SK-N-SH (cell line): Measurements from ENCODE around the gene ABCG5. TPM values are rescaled to one million over a fixed set of nuclear protein-coding genes. Genes with fewer than 3 reads are reported as not detected.

Source experiments
- CTCF ChIA-PET: fragments of 300-600, 350-600 bp; formaldehyde crosslinking; extraction: SDS; loops from one replicate; lab custom pipeline; 2021; lab: Yijun Ruan, JAX
- POLR2A ChIA-PET: fragments of 350-600 bp; sonication (Branson Sonifier 250); formaldehyde crosslinking; extraction: SDS; loops from one replicate; lab custom pipeline; 2020; ENCODE audit warnings: antibody characterized with exemption, inconsistent platforms; lab: Yijun Ruan, JAX
- DNase-seq: peaks from one replicate; pipeline ENCODE4 v3.0.0; 2012
- H2AFZ ChIP-seq: fragments of 200-600 bp; sonication (generic); 2 replicates; pipeline ENCODE4 v1.8.1; 2016; ENCODE audit warnings: antibody characterized with exemption, mild to moderate bottlenecking, low read depth
- H3F3A ChIP-seq: fragments of 200-600 bp; sonication (generic); replicated peaks from 2 replicates; pipeline ENCODE3; 2016; ENCODE audit warnings: antibody characterized with exemption, mild to moderate bottlenecking; ENCODE audit not compliant: insufficient read depth
- H3K27ac ChIP-seq, 2 experiments: fragments of 200-500 bp in 1 of 2; fragments of 200-600 bp in 1 of 2; sonication (Bioruptor generic) in 1 of 2; sonication (generic), shearing (Covaris generic) in 1 of 2; 2 replicates each; pipeline versions ENCODE4 v1.5.1 to v1.6.1; 2014 to 2016; ENCODE audit warnings: low read depth in 2 of 2, inconsistent platforms in 1 of 2, low read length in 1 of 2, mild to moderate bottlenecking in 1 of 2, mixed read lengths in 1 of 2
- H3K27me3 ChIP-seq: fragments of 200-600 bp; sonication (generic), shearing (Covaris generic); 2 replicates; pipeline ENCODE4 v1.6.1; 2016; ENCODE audit warnings: mixed run types; ENCODE audit not compliant: insufficient read depth
- H3K36me3 ChIP-seq, 2 experiments: fragments of 200-500 bp in 1 of 2; fragments of 200-600 bp in 1 of 2; sonication (Bioruptor generic) in 1 of 2; sonication (generic) in 1 of 2; replicated peaks in 1 of 2; 2 replicates each; pipeline versions ENCODE3 to v1.5.1; 2014 to 2016; ENCODE audit warnings: low read length in 1 of 2, mild to moderate bottlenecking in 1 of 2; ENCODE audit not compliant: insufficient read depth in 2 of 2, control insufficient read depth in 1 of 2
- H3K4me1 ChIP-seq, 2 experiments: fragments of 200-500 bp in 1 of 2; fragments of 200-600 bp in 1 of 2; sonication (Bioruptor generic) in 1 of 2; sonication (generic), shearing (Covaris generic) in 1 of 2; 2 replicates each; pipeline versions ENCODE4 v1.5.1 to v1.6.1; 2014 to 2016; ENCODE audit warnings: low read depth in 1 of 2, low read length in 1 of 2, mixed run types in 1 of 2; ENCODE audit not compliant: insufficient read depth in 2 of 2, control insufficient read depth in 1 of 2
- H3K4me2 ChIP-seq: fragments of 200-600 bp; sonication (generic), shearing (Covaris generic); 2 replicates; pipeline ENCODE4 v1.6.1; 2017; ENCODE audit warnings: mixed run types
- H3K4me3 ChIP-seq, 2 experiments: fragments of 200-500 bp in 1 of 2; fragments of 200-600 bp in 1 of 2; sonication (Bioruptor generic) in 1 of 2; sonication (generic), shearing (Covaris generic) in 1 of 2; 2 replicates each; pipeline versions ENCODE4 v1.5.1 to v1.8.1; 2014 to 2016; ENCODE audit warnings: low read depth in 2 of 2, inconsistent platforms in 1 of 2, low read length in 1 of 2, mild to moderate bottlenecking in 1 of 2, mixed read lengths in 1 of 2, moderate library complexity in 1 of 2
- H3K79me2 ChIP-seq: fragments of 200-600 bp; sonication (generic); 2 replicates; pipeline ENCODE4 v1.8.1; 2017; ENCODE audit warnings: mild to moderate bottlenecking; ENCODE audit not compliant: insufficient read depth
- H3K9ac ChIP-seq: fragments of 200-600 bp; sonication (generic); 2 replicates; pipeline ENCODE4 v1.6.1; 2017; ENCODE audit warnings: mixed run types
- H3K9me2 ChIP-seq: fragments of 200-600 bp; sonication (generic); 2 replicates; pipeline ENCODE4 v1.6.1; 2017; ENCODE audit warnings: mixed run types
- H3K9me3 ChIP-seq: fragments of 200-600 bp; sonication (generic); 2 replicates; pipeline ENCODE4 v1.6.1; 2017; ENCODE audit warnings: mixed run types, mild to moderate bottlenecking, moderate library complexity
- H4K20me1 ChIP-seq: fragments of 200-600 bp; sonication (generic); 2 replicates; pipeline ENCODE4 v1.6.1; 2017; ENCODE audit warnings: mild to moderate bottlenecking, mixed run types; ENCODE audit not compliant: insufficient read depth
- CHD2 ChIP-seq: fragments of 150-350 bp; IDR thresholded peaks from 2 replicates; pipeline ENCODE4 v1.6.1; 2018; ENCODE audit warnings: low read length; ENCODE audit not compliant: partially characterized antibody
- CTCF ChIP-seq: fragments of 200-600 bp; sonication (generic); IDR thresholded peaks from 2 replicates; pipeline ENCODE4 v1.6.1; 2017; ENCODE audit warnings: antibody characterized with exemption, mild to moderate bottlenecking, moderate library complexity
- ELF1 ChIP-seq: IDR thresholded peaks from 2 replicates; pipeline ENCODE4 v1.4.0; 2012
- EP300 ChIP-seq, 2 experiments: IDR thresholded peaks; 2 replicates each; pipeline versions ENCODE4 v1.4.0 to v1.6.1; 2012; ENCODE audit warnings: borderline replicate concordance in 1 of 2, low read depth in 1 of 2, low read length in 1 of 2
- EZH2phosphoT487 ChIP-seq: fragments of 200-600 bp; sonication (generic); IDR thresholded peaks from 2 replicates; pipeline ENCODE4 v1.6.1; 2017; ENCODE audit warnings: low read depth, mixed run types, mild to moderate bottlenecking, antibody characterized with exemption, moderate library complexity, borderline replicate concordance
- FOSL2 ChIP-seq: IDR thresholded peaks from 2 replicates; pipeline ENCODE4 v1.4.0; 2012; ENCODE audit warnings: low read depth, mild to moderate bottlenecking, moderate library complexity, borderline replicate concordance
- FOXJ3 ChIP-seq: sonication (generic); formaldehyde crosslinking; IDR thresholded peaks from 2 replicates; pipeline ENCODE4 v1.5.1; 2020; ENCODE audit warnings: mild to moderate bottlenecking, missing genetic modification reagents
- GATA2 ChIP-seq: sonication (generic); formaldehyde crosslinking; IDR thresholded peaks from 2 replicates; pipeline ENCODE4 v1.5.0; 2020; ENCODE audit warnings: mild to moderate bottlenecking, missing genetic modification reagents
- JUND ChIP-seq: IDR thresholded peaks from 2 replicates; pipeline ENCODE4 v1.4.0; 2012
- MAX ChIP-seq: IDR thresholded peaks from 2 replicates; pipeline ENCODE4 v1.4.0; 2012; ENCODE audit warnings: low read depth
- MEF2A ChIP-seq: IDR thresholded peaks from 2 replicates; pipeline ENCODE4 v1.4.0; 2012; ENCODE audit warnings: low read depth, borderline replicate concordance
- NRF1 ChIP-seq: IDR thresholded peaks from 2 replicates; pipeline ENCODE4 v1.6.1; 2012; ENCODE audit warnings: low read depth, mild to moderate bottlenecking, low read length
- RXRA ChIP-seq: IDR thresholded peaks from 2 replicates; pipeline ENCODE4 v1.4.0; 2012; ENCODE audit warnings: low read depth, mild to moderate bottlenecking, borderline replicate concordance
- SMC3 ChIP-seq: IDR thresholded peaks from 2 replicates; pipeline ENCODE4 v1.6.1; 2012; ENCODE audit warnings: low read depth, low read length, improper control_type of control experiment
- TAF1 ChIP-seq: IDR thresholded peaks from 2 replicates; pipeline ENCODE4 v1.6.1; 2012; ENCODE audit warnings: low read depth, mild to moderate bottlenecking, low read length, moderate library complexity, borderline replicate concordance
- TEAD4 ChIP-seq: IDR thresholded peaks from 2 replicates; pipeline ENCODE4 v1.4.0; 2012; ENCODE audit warnings: mild to moderate bottlenecking, borderline replicate concordance; ENCODE audit not compliant: insufficient read depth
- USF1 ChIP-seq: IDR thresholded peaks from 2 replicates; pipeline ENCODE4 v1.4.0; 2012; ENCODE audit warnings: low read depth, borderline replicate concordance
- USF2 ChIP-seq: fragments of 150-350 bp; IDR thresholded peaks from 2 replicates; pipeline ENCODE4 v1.6.1; 2017; ENCODE audit warnings: antibody characterized with exemption, low read length, low read depth, borderline replicate concordance
- WGBS: methylation state at CpG from one replicate; pipeline ENCODE4 v1.1.6; 2017; ENCODE audit warnings: low lambda C conversion rate; 5-methylcytosine and 5-hydroxymethylcytosine counted together
- polyA plus RNA-seq, 3 experiments: library from polyadenylated mRNA; depleted of rRNA; stranded (reverse); fragments of >200 nt; gene quantifications; 2 replicates each; pipeline ENCODE4 v1.2.3, GENCODE V29; 2012

ABCG5 gene
- polyA plus RNA-seq, 1 of the 3 experiments (the other 2 are of a cell fraction), result not detected

- TF ChIP-seq USF2, result no peak
- TF ChIP-seq MEF2A, result no peak
- TF ChIP-seq FOXJ3, result no peak
- TF ChIP-seq EP300 (IDR thresholded peaks at IDR 0.05; ENCODE audit: borderline replicate concordance in 1 of 2, low read depth in 1 of 2, low read length in 1 of 2), result no peak
- TF ChIP-seq JUND, result no peak
- no peak for TF ChIP-seq TAF1
- no peak for TF ChIP-seq TEAD4
- TF ChIP-seq USF1, result no peak
Observed at GRCh38 chr2:43837033-43837432, 1.6 kb downstream of the ABCG5 start (continued).

- TF ChIP-seq GATA2 (no peak), SMC3 (no peak)
- H3F3A ChIP-seq, result no peaks in the 10 kb centered on the region
Observed at GRCh38 chr2:43832457-43832856, 6.2 kb downstream of the ABCG5 start.

GRCh38 chr2:43831543-43832294 lies 6.9 kb downstream of the ABCG5 start:
- Histone ChIP-seq H3K9ac (no peak overlapping the region), H2AFZ (0 out of 2 replicates have a peak overlapping the region, but pooled peaks have one; percentile 37), H3K4me3 (peak overlapping the region; percentile 33 to 35; a peak in 2 of 4 replicates), H3K27me3 (peaks cover 11% of the 10 kb centered on the region; the same call in 1 of the 2 replicates), H3K79me2 (no peaks in the 10 kb centered on the region), H3K9me3 (no peaks in the 10 kb centered on the region), H3F3A (no peaks in the 10 kb centered on the region), H4K20me1 (no peaks in the 10 kb centered on the region)
- POLR2A ChIA-PET, result no interaction called here
- DNase-seq, result peak; percentile 77
- 32% methylated on average over 36 of the region's 54 CpGs for WGBS
- TF ChIP-seq CHD2 (no peak), EP300 (IDR thresholded peaks at IDR 0.05; ENCODE audit: borderline replicate concordance in 1 of 2, low read depth in 1 of 2, low read length in 1 of 2) (no peak), TEAD4 (no peak), ELF1 (no peak), MEF2A (no peak), FOXJ3 (no peak), CTCF (no peak), NRF1 (no peak), FOSL2 (no peak), MAX (no peak), GATA2 (no peak), RXRA (no peak), EZH2phosphoT487 (no peak)
- TF ChIP-seq, all 33 proteins: peak for 0
- no peaks in the 10 kb centered on the region for H3K36me3 ChIP-seq
- peak overlapping the region; percentile 59; the same call in 1 of the 2 replicates for H3K4me2 ChIP-seq
- H3K27ac ChIP-seq, result no peak overlapping the region
- CTCF ChIA-PET, result interaction anchor here (0.7 kb wide), 1 partner anchor 199 kb away, joined by 3 read pairs; no protein-coding TSS in a partner anchor
- H3K9me2 ChIP-seq, result no peaks in the 10 kb centered on the region
- peaks cover 0 to 10% of the 10 kb centered on the region in 2 experiments; a peak in 1 of 4 replicates for H3K4me1 ChIP-seq

More at GRCh38 chr2:43832457-43832856, 6.2 kb downstream of the ABCG5 start:
- Histone ChIP-seq H4K20me1 (no peaks in the 10 kb centered on the region), H3K4me3 (no peak overlapping the region), H2AFZ (no peak overlapping the region), H3K27me3 (peaks cover 13% of the 10 kb centered on the region; the same call in 1 of the 2 replicates), H3K79me2 (no peaks in the 10 kb centered on the region), H3K27ac (no peak overlapping the region), H3K9me3 (no peaks in the 10 kb centered on the region), H3K9me2 (no peaks in the 10 kb centered on the region), H3K4me2 (no peak overlapping the region), H3K4me1 (peaks cover 0 to 10% of the 10 kb centered on the region in 2 experiments; a peak in 1 of 4 replicates), H3K9ac (no peak overlapping the region), H3K36me3 (no peaks in the 10 kb centered on the region)
- WGBS, result 79% methylated on average over 3 of the region's 3 CpGs
- ChIA-PET POLR2A (no interaction called here), CTCF (no interaction called here)
- DNase-seq, result no peak
